ENCODE measurements around the gene TBCCD1. TPM values are rescaled to one million over a fixed set of nuclear protein-coding genes. Genes with fewer than 3 reads are reported as not detected.

TBCCD1 gene
- total and polyA plus RNA-seq, 2 experiments from 2014 or later: 5.8 to 16.7 TPM

Other genes starting within 250 kb of the TBCCD1 start
- 0.14 TPM in 1 of 2 replicates, not detected in the other for gene DGKG, start 205.1 kb downstream of the TBCCD1 start, total RNA-seq (2014; rRNA removed; shearing (Covaris generic))
- 0.17 and 0.31 TPM in 2 replicates for gene DGKG, start 205.1 kb downstream of the TBCCD1 start, polyA plus RNA-seq (2016; fragmentation: Nextera tagmentation; extraction: Ambion mirVana)
- gene CRYGS, start 23.0 kb downstream of the TBCCD1 start, total RNA-seq (2014; rRNA removed; shearing (Covaris generic)): 0.74 and 2.9 TPM in 2 replicates
- gene CRYGS, start 23.0 kb downstream of the TBCCD1 start, polyA plus RNA-seq (2016; fragmentation: Nextera tagmentation; extraction: Ambion mirVana): 1.8 and 2.0 TPM in 2 replicates
- gene DNAJB11, start 3.4 kb upstream of the TBCCD1 start, total RNA-seq (2014; rRNA removed; shearing (Covaris generic)): 72.5 and 72.6 TPM in 2 replicates
- gene DNAJB11, start 3.4 kb upstream of the TBCCD1 start, polyA plus RNA-seq (2016; fragmentation: Nextera tagmentation; extraction: Ambion mirVana): 66.3 and 85.6 TPM in 2 replicates
- 0.10 TPM in 1 of 2 replicates, not detected in the other for gene AHSG, start 45.7 kb upstream of the TBCCD1 start, total RNA-seq (2014; rRNA removed; shearing (Covaris generic))
- 0.18 and 0.21 TPM in 2 replicates for gene AHSG, start 45.7 kb upstream of the TBCCD1 start, polyA plus RNA-seq (2016; fragmentation: Nextera tagmentation; extraction: Ambion mirVana)
- not detected in 2 replicates for gene FETUB, start 73.1 kb upstream of the TBCCD1 start, total RNA-seq (2014; rRNA removed; shearing (Covaris generic))
- 0.26 TPM in 1 of 2 replicates, not detected in the other for gene FETUB, start 73.1 kb upstream of the TBCCD1 start, polyA plus RNA-seq (2016; fragmentation: Nextera tagmentation; extraction: Ambion mirVana)
- gene HRG, start 98.7 kb upstream of the TBCCD1 start, total RNA-seq (2014; rRNA removed; shearing (Covaris generic)): not detected in 2 replicates
- gene HRG, start 98.7 kb upstream of the TBCCD1 start, polyA plus RNA-seq (2016; fragmentation: Nextera tagmentation; extraction: Ambion mirVana): not detected in 2 replicates
- gene KNG1, start 150.0 kb upstream of the TBCCD1 start, total RNA-seq (2014; rRNA removed; shearing (Covaris generic)): 0.49 TPM in 1 of 2 replicates, not detected in the other
- gene KNG1, start 150.0 kb upstream of the TBCCD1 start, polyA plus RNA-seq (2016; fragmentation: Nextera tagmentation; extraction: Ambion mirVana): 0.09 TPM in 1 of 2 replicates, not detected in the other
- gene EIF4A2, start 216.2 kb upstream of the TBCCD1 start, total RNA-seq (2014; rRNA removed; shearing (Covaris generic)): 666 and 697 TPM in 2 replicates
- 386 and 433 TPM in 2 replicates for gene EIF4A2, start 216.2 kb upstream of the TBCCD1 start, polyA plus RNA-seq (2016; fragmentation: Nextera tagmentation; extraction: Ambion mirVana)
- gene RFC4, start 239.1 kb upstream of the TBCCD1 start, total RNA-seq (2014; rRNA removed; shearing (Covaris generic)): 107 and 109 TPM in 2 replicates
- 60.3 and 73.3 TPM in 2 replicates for gene RFC4, start 239.1 kb upstream of the TBCCD1 start, polyA plus RNA-seq (2016; fragmentation: Nextera tagmentation; extraction: Ambion mirVana)

Data from GM23338 (cell line).